Endothelial cell (in vitro differentiated cells): ENCODE data around the gene PANK4. TPM values are rescaled to one million over a fixed set of nuclear protein-coding genes. Genes with fewer than 3 reads are reported as not detected.
"Not testable (repeated sequence)": the region's sequence is repeated elsewhere in the genome, so short reads cannot be mapped to it uniquely, and the experiment has no call there.

Source experiments
- DNase-seq: peaks from one replicate; pipeline ENCODE4 v3.0.0; 2021; ENCODE audit warnings: low spot score
- H3K27ac Mint-ChIP-seq: one replicate; pipeline ENCODE4 v1.8.0; 2021; ENCODE audit warnings: mixed read lengths, inconsistent platforms; ENCODE audit not compliant: unreplicated experiment
- H3K27me3 Mint-ChIP-seq: one replicate; pipeline ENCODE4 v1.8.0; 2021; ENCODE audit warnings: mild to moderate bottlenecking, moderate library complexity, mixed read lengths, inconsistent platforms; ENCODE audit not compliant: unreplicated experiment
- H3K36me3 Mint-ChIP-seq: one replicate; pipeline ENCODE4 v1.8.0; 2021; ENCODE audit warnings: mild to moderate bottlenecking, low read depth, mixed read lengths, inconsistent platforms; ENCODE audit not compliant: unreplicated experiment
- H3K4me1 Mint-ChIP-seq: one replicate; pipeline ENCODE4 v1.8.0; 2021; ENCODE audit warnings: mild to moderate bottlenecking, mixed read lengths, inconsistent platforms; ENCODE audit not compliant: unreplicated experiment
- H3K4me3 Mint-ChIP-seq: one replicate; pipeline ENCODE4 v1.8.0; 2021; ENCODE audit warnings: mild to moderate bottlenecking, mixed read lengths, inconsistent platforms; ENCODE audit not compliant: unreplicated experiment
- H3K9me3 Mint-ChIP-seq: one replicate; pipeline ENCODE4 v1.8.0; 2021; ENCODE audit warnings: mixed read lengths, inconsistent platforms; ENCODE audit not compliant: unreplicated experiment
- CTCF ChIP-seq: fragments of 200-600 bp; sonication (generic); IDR thresholded peaks from one replicate; pipeline ENCODE4 v1.5.0; 2021; ENCODE audit warnings: antibody characterized with exemption; ENCODE audit not compliant: unreplicated experiment
- total RNA-seq: library from RNA; stranded (reverse); fragmentation: NEBNext Ultra II Directional; extraction: Animal tissue kit (Norgen Biotek cat#: 25700); gene quantifications from one replicate; pipeline ENCODE4 v1.2.1, GENCODE V29; 2021; ENCODE audit not compliant: unreplicated experiment

The PANK4 gene
- total RNA-seq, 1 donor from 2014 or later, result 32.3 TPM

GRCh38 chr1:2552189-2552588 lies 25.8 kb upstream of the PANK4 start:
- no peak overlapping the region for H3K27ac Mint-ChIP-seq
- peaks cover 7% of the 10 kb centered on the region for H3K27me3 Mint-ChIP-seq
- no peaks in the 10 kb centered on the region for H3K4me1 Mint-ChIP-seq
- no peak for TF ChIP-seq CTCF
- H3K36me3 Mint-ChIP-seq, result no peaks in the 10 kb centered on the region
- no peak overlapping the region for H3K4me3 Mint-ChIP-seq
- no peaks in the 10 kb centered on the region for H3K9me3 Mint-ChIP-seq
- DNase-seq, result no peak

- DNase-seq, H3K27me3 Mint-ChIP-seq, H3K4me3 Mint-ChIP-seq, H3K9me3 Mint-ChIP-seq, H3K36me3 Mint-ChIP-seq, H3K4me1 Mint-ChIP-seq, H3K27ac Mint-ChIP-seq: not testable (repeated sequence)
These were observed 25.1 kb upstream of the PANK4 start for GRCh38 chr1:2551544-2551943.

- not testable (repeated sequence) for H3K36me3 Mint-ChIP-seq, DNase-seq, H3K27me3 Mint-ChIP-seq
These were observed 24.0 kb upstream of the PANK4 start for GRCh38 chr1:2550309-2550861.

GRCh38 chr1:2549367-2550029 lies 23.1 kb upstream of the PANK4 start:
- H3K27me3 Mint-ChIP-seq, DNase-seq, H3K36me3 Mint-ChIP-seq, H3K9me3 Mint-ChIP-seq, H3K4me3 Mint-ChIP-seq, H3K27ac Mint-ChIP-seq, H3K4me1 Mint-ChIP-seq: not testable (repeated sequence)

More at GRCh38 chr1:2550309-2550861, 24.0 kb upstream of the PANK4 start:
- H3K9me3 Mint-ChIP-seq, H3K4me3 Mint-ChIP-seq, H3K4me1 Mint-ChIP-seq, H3K27ac Mint-ChIP-seq: not testable (repeated sequence)

GRCh38 chr1:2548068-2548589 lies 21.7 kb upstream of the PANK4 start:
- Mint-ChIP-seq H3K36me3 (no peaks in the 10 kb centered on the region), H3K4me3 (no peak overlapping the region), H3K27me3 (peaks cover 2% of the 10 kb centered on the region), H3K4me1 (no peaks in the 10 kb centered on the region), H3K27ac (no peak overlapping the region), H3K9me3 (no peaks in the 10 kb centered on the region)
- peak; percentile 82 for TF ChIP-seq CTCF
- DNase-seq, result peak; percentile 84

GRCh38 chr1:2547210-2548067 lies 21.0 kb upstream of the PANK4 start:
- Mint-ChIP-seq H3K27ac (no peak overlapping the region), H3K27me3 (peaks cover 2% of the 10 kb centered on the region), H3K4me1 (no peaks in the 10 kb centered on the region), H3K36me3 (no peaks in the 10 kb centered on the region), H3K4me3 (peak overlapping the region; percentile 81), H3K9me3 (no peaks in the 10 kb centered on the region)
- no peak for TF ChIP-seq CTCF
- no peak for DNase-seq
